ENCODE data around the gene ZNF57.
A peak's percentile ranks its signal among the peaks of the same experiment; 100 is the strongest.
"Not testable (repeated sequence)": the region's sequence is repeated elsewhere in the genome, so short reads cannot be mapped to it uniquely, and the experiment has no call there.

Gene ZNF57

GRCh38 chr19:2926341-2927031, 25.8 kb downstream of the ZNF57 start:
- H3K9ac ChIP-seq (ENCODE audit: low read depth in 1 of 2, low read length in 2 of 2) = no peak overlapping the region
- H3K4me3 ChIP-seq (ENCODE audit: low read length in 2 of 2) = no peak overlapping the region
- H3K4me1 ChIP-seq (ENCODE audit: control insufficient read depth in 2 of 2, insufficient read depth in 2 of 2, low read length in 2 of 2) = peaks cover 0 to 5% of the 10 kb centered on the region in 2 donors
- H3K36me3 ChIP-seq (ENCODE audit: control insufficient read depth in 2 of 2, insufficient read depth in 2 of 2, low read length in 2 of 2) = peaks cover 0 to 2% of the 10 kb centered on the region in 2 donors
- peaks cover 1 to 4% of the 10 kb centered on the region in 2 donors for H3K9me3 ChIP-seq (ENCODE audit: control insufficient read depth in 2 of 2, low read length in 2 of 2)
- no peak overlapping the region for H3K27ac ChIP-seq (ENCODE audit: low read depth in 2 of 2, low read length in 2 of 2)
- H3K27me3 ChIP-seq (ENCODE audit: control insufficient read depth in 2 of 2, insufficient read depth in 2 of 2, low read length in 2 of 2) = no peaks in the 10 kb centered on the region

- peaks cover 0 to 5% of the 10 kb centered on the region in 2 donors for H3K4me1 ChIP-seq (ENCODE audit: control insufficient read depth in 2 of 2, insufficient read depth in 2 of 2, low read length in 2 of 2)
- H3K4me3 ChIP-seq (ENCODE audit: low read length in 2 of 2) = no peak overlapping the region
- H3K9ac ChIP-seq (ENCODE audit: low read depth in 1 of 2, low read length in 2 of 2) = no peak overlapping the region
- peaks cover 2 to 6% of the 10 kb centered on the region in 2 donors for H3K9me3 ChIP-seq (ENCODE audit: control insufficient read depth in 2 of 2, low read length in 2 of 2)
- H3K27me3 ChIP-seq (ENCODE audit: control insufficient read depth in 2 of 2, insufficient read depth in 2 of 2, low read length in 2 of 2) = no peaks in the 10 kb centered on the region
- peaks cover 0 to 2% of the 10 kb centered on the region in 2 donors for H3K36me3 ChIP-seq (ENCODE audit: control insufficient read depth in 2 of 2, insufficient read depth in 2 of 2, low read length in 2 of 2)
- no peak overlapping the region for H3K27ac ChIP-seq (ENCODE audit: low read depth in 2 of 2, low read length in 2 of 2)
These were observed 26.3 kb downstream of the ZNF57 start for GRCh38 chr19:2927032-2927430.

- Histone ChIP-seq H3K4me1 (ENCODE audit: control insufficient read depth in 2 of 2, insufficient read depth in 2 of 2, low read length in 2 of 2) (no peaks in the 10 kb centered on the region), H3K4me3 (ENCODE audit: low read length in 2 of 2) (peak overlapping the region in 1 of 2 donors; percentile 18), H3K27ac (ENCODE audit: low read depth in 2 of 2, low read length in 2 of 2) (no peak overlapping the region), H3K27me3 (ENCODE audit: control insufficient read depth in 2 of 2, insufficient read depth in 2 of 2, low read length in 2 of 2) (no peaks in the 10 kb centered on the region), H3K9ac (ENCODE audit: low read depth in 1 of 2, low read length in 2 of 2) (no peak overlapping the region), H3K9me3 (ENCODE audit: control insufficient read depth in 2 of 2, low read length in 2 of 2) (peaks cover 19 to 26% of the 10 kb centered on the region in 2 donors), H3K36me3 (ENCODE audit: control insufficient read depth in 2 of 2, insufficient read depth in 2 of 2, low read length in 2 of 2) (peaks cover 26 to 38% of the 10 kb centered on the region in 2 donors)
These were observed 32.8 kb downstream of the ZNF57 start for GRCh38 chr19:2933490-2933910.

- peaks cover 31 to 42% of the 10 kb centered on the region in 2 donors for H3K36me3 ChIP-seq (ENCODE audit: control insufficient read depth in 2 of 2, insufficient read depth in 2 of 2, low read length in 2 of 2)
- not testable (repeated sequence) for H3K27me3 ChIP-seq (ENCODE audit: control insufficient read depth in 2 of 2, insufficient read depth in 2 of 2, low read length in 2 of 2); H3K4me3 ChIP-seq (ENCODE audit: low read length in 2 of 2); H3K9ac ChIP-seq (ENCODE audit: low read depth in 1 of 2, low read length in 2 of 2); H3K4me1 ChIP-seq (ENCODE audit: control insufficient read depth in 2 of 2, insufficient read depth in 2 of 2, low read length in 2 of 2); H3K27ac ChIP-seq (ENCODE audit: low read depth in 2 of 2, low read length in 2 of 2)
- peaks cover 19 to 24% of the 10 kb centered on the region in 2 donors for H3K9me3 ChIP-seq (ENCODE audit: control insufficient read depth in 2 of 2, low read length in 2 of 2)
These were observed 35.1 kb downstream of the ZNF57 start for GRCh38 chr19:2935863-2936262.

GRCh38 chr19:2942928-2943640, 42.4 kb downstream of the ZNF57 start:
- Histone ChIP-seq H3K9me3 (ENCODE audit: control insufficient read depth in 2 of 2, low read length in 2 of 2) (no peaks in the 10 kb centered on the region), H3K27ac (ENCODE audit: low read depth in 2 of 2, low read length in 2 of 2) (no peak overlapping the region), H3K36me3 (ENCODE audit: control insufficient read depth in 2 of 2, insufficient read depth in 2 of 2, low read length in 2 of 2) (peaks cover 5 to 9% of the 10 kb centered on the region in 2 donors), H3K4me1 (ENCODE audit: control insufficient read depth in 2 of 2, insufficient read depth in 2 of 2, low read length in 2 of 2) (peaks cover 7 to 9% of the 10 kb centered on the region in 2 donors), H3K9ac (ENCODE audit: low read depth in 1 of 2, low read length in 2 of 2) (no peak overlapping the region), H3K4me3 (ENCODE audit: low read length in 2 of 2) (no peak overlapping the region), H3K27me3 (ENCODE audit: control insufficient read depth in 2 of 2, insufficient read depth in 2 of 2, low read length in 2 of 2) (no peaks in the 10 kb centered on the region)

- Histone ChIP-seq H3K9ac (ENCODE audit: low read depth in 1 of 2, low read length in 2 of 2) (peak overlapping the region; percentile 77 to 93), H3K4me3 (ENCODE audit: low read length in 2 of 2) (peak overlapping the region; percentile 89 to 94), H3K36me3 (ENCODE audit: control insufficient read depth in 2 of 2, insufficient read depth in 2 of 2, low read length in 2 of 2) (peaks cover under 1 to 3% of the 10 kb centered on the region in 2 donors), H3K4me1 (ENCODE audit: control insufficient read depth in 2 of 2, insufficient read depth in 2 of 2, low read length in 2 of 2) (peaks cover 10 to 14% of the 10 kb centered on the region in 2 donors), H3K9me3 (ENCODE audit: control insufficient read depth in 2 of 2, low read length in 2 of 2) (no peaks in the 10 kb centered on the region), H3K27ac (ENCODE audit: low read depth in 2 of 2, low read length in 2 of 2) (peak overlapping the region; percentile 95), H3K27me3 (ENCODE audit: control insufficient read depth in 2 of 2, insufficient read depth in 2 of 2, low read length in 2 of 2) (no peaks in the 10 kb centered on the region)
These were observed 43.7 kb downstream of the ZNF57 start for GRCh38 chr19:2944403-2944774.

GRCh38 chr19:2944775-2945574, 44.2 kb downstream of the ZNF57 start, which contains the start of gene ZNF77:
Gene ZNF77 (minus strand): TSS chr19:2944971. CDS start chr19:2944840, 131 bp downstream.
- Histone ChIP-seq H3K36me3 (ENCODE audit: control insufficient read depth in 2 of 2, insufficient read depth in 2 of 2, low read length in 2 of 2) (no peaks in the 10 kb centered on the region), H3K4me1 (ENCODE audit: control insufficient read depth in 2 of 2, insufficient read depth in 2 of 2, low read length in 2 of 2) (peaks cover 15 to 20% of the 10 kb centered on the region in 2 donors), H3K9ac (ENCODE audit: low read depth in 1 of 2, low read length in 2 of 2) (peak within 1 kb of the TSS; percentile 77 to 93), H3K4me3 (ENCODE audit: low read length in 2 of 2) (peak within 1 kb of the TSS; percentile 89 to 94), H3K27me3 (ENCODE audit: control insufficient read depth in 2 of 2, insufficient read depth in 2 of 2, low read length in 2 of 2) (no peaks in the 10 kb centered on the region), H3K9me3 (ENCODE audit: control insufficient read depth in 2 of 2, low read length in 2 of 2) (no peaks in the 10 kb centered on the region), H3K27ac (ENCODE audit: low read depth in 2 of 2, low read length in 2 of 2) (peak within 1 kb of the TSS; percentile 95)

- H3K9ac ChIP-seq (ENCODE audit: low read depth in 1 of 2, low read length in 2 of 2) = peak overlapping the region; percentile 77 to 93
- H3K9me3 ChIP-seq (ENCODE audit: control insufficient read depth in 2 of 2, low read length in 2 of 2) = no peaks in the 10 kb centered on the region
- H3K27ac ChIP-seq (ENCODE audit: low read depth in 2 of 2, low read length in 2 of 2) = peak overlapping the region; percentile 95
- H3K27me3 ChIP-seq (ENCODE audit: control insufficient read depth in 2 of 2, insufficient read depth in 2 of 2, low read length in 2 of 2) = no peaks in the 10 kb centered on the region
- H3K4me1 ChIP-seq (ENCODE audit: control insufficient read depth in 2 of 2, insufficient read depth in 2 of 2, low read length in 2 of 2) = peaks cover 15 to 23% of the 10 kb centered on the region in 2 donors
- no peaks in the 10 kb centered on the region for H3K36me3 ChIP-seq (ENCODE audit: control insufficient read depth in 2 of 2, insufficient read depth in 2 of 2, low read length in 2 of 2)
- H3K4me3 ChIP-seq (ENCODE audit: low read length in 2 of 2) = peak overlapping the region; percentile 89 to 94
These were observed 45.0 kb downstream of the ZNF57 start for GRCh38 chr19:2945575-2946184.

- Histone ChIP-seq H3K9ac (ENCODE audit: low read depth in 1 of 2, low read length in 2 of 2) (peak overlapping the region; percentile 84 to 99), H3K27me3 (ENCODE audit: control insufficient read depth in 2 of 2, insufficient read depth in 2 of 2, low read length in 2 of 2) (no peaks in the 10 kb centered on the region), H3K4me3 (ENCODE audit: low read length in 2 of 2) (peak overlapping the region; percentile 96 to 99), H3K36me3 (ENCODE audit: control insufficient read depth in 2 of 2, insufficient read depth in 2 of 2, low read length in 2 of 2) (no peaks in the 10 kb centered on the region), H3K4me1 (ENCODE audit: control insufficient read depth in 2 of 2, insufficient read depth in 2 of 2, low read length in 2 of 2) (peaks cover 20 to 22% of the 10 kb centered on the region in 2 donors), H3K9me3 (ENCODE audit: control insufficient read depth in 2 of 2, low read length in 2 of 2) (no peaks in the 10 kb centered on the region), H3K27ac (ENCODE audit: low read depth in 2 of 2, low read length in 2 of 2) (peak overlapping the region; percentile 98 to 99)
These were observed 49.2 kb downstream of the ZNF57 start for GRCh38 chr19:2949939-2950285.
